Astrocyte (in vitro differentiated cells and primary cell): ENCODE results near the gene FAM168A.

ENCODE experiments used
- CTCF ChIP-seq: IDR thresholded peaks from 2 replicates; pipeline ENCODE4 v1.5.1; 2011; ENCODE audit warnings: low read depth, mild to moderate bottlenecking, inconsistent platforms, low read length, moderate library complexity; ENCODE audit not compliant: insufficient read depth
- EZH2 ChIP-seq: IDR thresholded peaks from 2 replicates; pipeline ENCODE4 v1.6.1; 2012; ENCODE audit warnings: mild to moderate bottlenecking, low read length, inconsistent platforms; ENCODE audit not compliant: insufficient read depth

GRCh38 chr11:73524774-73525173 is 73.1 kb downstream of the FAM168A start:
- TF ChIP-seq CTCF: no peak
- TF ChIP-seq EZH2: no peak
